Measurements from ENCODE around the gene TBX1.

DNA sequence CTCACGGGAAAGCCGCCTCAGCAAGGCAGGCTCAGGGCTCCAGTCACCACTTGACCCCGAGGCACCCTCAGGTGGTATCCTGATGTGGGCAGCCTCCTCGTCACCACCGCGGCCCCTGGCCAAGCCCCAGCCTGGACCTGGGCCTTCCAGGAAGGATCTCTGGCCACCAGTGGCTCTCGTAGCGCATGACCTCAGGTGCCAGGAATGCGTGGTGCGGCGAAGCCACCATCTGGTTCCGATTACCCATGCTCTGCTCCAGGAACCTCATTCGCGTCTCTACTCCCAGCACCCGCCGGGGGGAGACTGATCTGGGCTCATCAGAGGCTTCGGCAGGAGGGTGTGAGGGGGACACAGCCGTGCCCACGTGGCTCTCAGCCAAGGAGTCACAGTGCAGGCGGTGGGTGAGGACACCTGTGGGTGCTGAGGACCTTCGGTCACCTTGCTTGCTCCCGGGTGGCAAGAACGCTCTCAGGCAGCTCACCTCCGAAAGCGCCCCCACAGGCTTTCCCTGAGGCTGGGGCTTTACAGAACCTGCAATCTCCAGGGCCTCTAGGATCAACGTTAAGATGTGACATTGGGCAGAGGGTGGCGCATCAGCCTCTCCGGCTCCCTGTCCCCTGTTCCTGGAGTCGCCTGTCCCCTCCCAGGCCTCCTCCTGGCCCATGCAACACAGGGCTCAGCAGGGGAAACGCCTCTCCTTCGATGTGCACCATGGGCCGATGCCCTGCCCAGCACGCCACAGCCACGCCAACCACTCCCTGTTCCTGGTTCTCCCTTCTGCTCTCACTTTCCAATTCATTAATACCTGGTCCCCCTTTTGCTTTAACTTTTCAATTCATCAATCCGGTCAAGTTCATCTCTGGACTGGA, 39.0 kb downstream of the TBX1 start:
- TF ChIP-seq, protein P1, sequence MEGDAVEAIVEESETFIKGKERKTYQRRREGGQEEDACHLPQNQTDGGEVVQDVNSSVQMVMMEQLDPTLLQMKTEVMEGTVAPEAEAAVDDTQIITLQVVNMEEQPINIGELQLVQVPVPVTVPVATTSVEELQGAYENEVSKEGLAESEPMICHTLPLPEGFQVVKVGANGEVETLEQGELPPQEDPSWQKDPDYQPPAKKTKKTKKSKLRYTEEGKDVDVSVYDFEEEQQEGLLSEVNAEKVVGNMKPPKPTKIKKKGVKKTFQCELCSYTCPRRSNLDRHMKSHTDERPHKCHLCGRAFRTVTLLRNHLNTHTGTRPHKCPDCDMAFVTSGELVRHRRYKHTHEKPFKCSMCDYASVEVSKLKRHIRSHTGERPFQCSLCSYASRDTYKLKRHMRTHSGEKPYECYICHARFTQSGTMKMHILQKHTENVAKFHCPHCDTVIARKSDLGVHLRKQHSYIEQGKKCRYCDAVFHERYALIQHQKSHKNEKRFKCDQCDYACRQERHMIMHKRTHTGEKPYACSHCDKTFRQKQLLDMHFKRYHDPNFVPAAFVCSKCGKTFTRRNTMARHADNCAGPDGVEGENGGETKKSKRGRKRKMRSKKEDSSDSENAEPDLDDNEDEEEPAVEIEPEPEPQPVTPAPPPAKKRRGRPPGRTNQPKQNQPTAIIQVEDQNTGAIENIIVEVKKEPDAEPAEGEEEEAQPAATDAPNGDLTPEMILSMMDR (optimal IDR thresholded peaks at IDR 0.05 in 1 of 3, IDR thresholded peaks at IDR 0.05 in 1 of 3, conservative IDR thresholded peaks at IDR 0.05 in 1 of 3; ENCODE audit: extremely low read depth in 1 of 3, insufficient read depth in 2 of 3, low read length in 3 of 3): no peak
- TF ChIP-seq EZH2 (IDR thresholded peaks at IDR 0.05; ENCODE audit: low read length): no peak

All from keratinocyte (primary cell).